Lung (tissue), 12 donors: ENCODE data around the gene GUCY2D. TPM values are rescaled to one million over a fixed set of nuclear protein-coding genes. Genes with fewer than 3 reads are reported as not detected.

Experiments
- ATAC-seq: fragments of 200-7000 bp; cut with Tn5 transposase; one replicate; pipeline ENCODE4 v1.9.1; 2020; ENCODE audit warnings: moderate number of reproducible peaks; ENCODE audit not compliant: insufficient read depth, low FRiP score
- DNase-seq, 3 donors: peaks; one replicate each; pipeline ENCODE4 v3.0.0-alpha.2; 2013 to 2017
- H3K27ac ChIP-seq, 2 donors: one replicate each; pipeline ENCODE4 v1.5.1; 2013; ENCODE audit warnings: mild to moderate bottlenecking in 2 of 2, moderate library complexity in 2 of 2, control low read depth in 1 of 2, inconsistent platforms in 1 of 2, low read depth in 1 of 2, low read length in 1 of 2
- H3K27me3 ChIP-seq, 3 donors: one replicate each; pipeline ENCODE4 v1.5.1; 2013; ENCODE audit warnings: low read length in 2 of 3; ENCODE audit not compliant: control insufficient read depth in 3 of 3, insufficient read depth in 3 of 3
- H3K36me3 ChIP-seq, 4 donors: one replicate each; pipeline ENCODE4 v1.5.1; 2013; ENCODE audit warnings: low read length in 4 of 4, mild to moderate bottlenecking in 1 of 4, moderate library complexity in 1 of 4; ENCODE audit not compliant: control insufficient read depth in 4 of 4, insufficient read depth in 4 of 4
- H3K4me1 ChIP-seq, 5 donors: one replicate each; pipeline ENCODE4 v1.5.1; 2013; ENCODE audit warnings: low read length in 5 of 5, mild to moderate bottlenecking in 2 of 5, moderate library complexity in 1 of 5; ENCODE audit not compliant: control insufficient read depth in 5 of 5, insufficient read depth in 5 of 5
- H3K4me3 ChIP-seq: one replicate; pipeline ENCODE4 v1.5.1; 2013; ENCODE audit warnings: mild to moderate bottlenecking, control low read depth, moderate library complexity
- H3K9ac ChIP-seq, 2 donors: one replicate each; pipeline ENCODE4 v1.5.1; 2013; ENCODE audit warnings: low read length in 2 of 2, control low read depth in 1 of 2; ENCODE audit not compliant: insufficient read depth in 1 of 2
- H3K9me3 ChIP-seq, 4 donors: one replicate each; pipeline ENCODE4 v1.5.1; 2013; ENCODE audit warnings: low read length in 3 of 4, mild to moderate bottlenecking in 1 of 4, moderate library complexity in 1 of 4; ENCODE audit not compliant: control insufficient read depth in 4 of 4, insufficient read depth in 3 of 4
- WGBS, 2 donors: extraction: QIAGEN DNeasy Blood & Tissue Kit; methylation state at CpG; one replicate each; pipeline ENCODE4 v1.1.7; 2013; 5-methylcytosine and 5-hydroxymethylcytosine counted together
- polyA plus RNA-seq, 2 donors: library from polyadenylated mRNA; stranded (reverse); fragments of 200-250 nt; gene quantifications; one replicate each; pipeline ENCODE4 v1.2.1, GENCODE V29; 2013
- total RNA-seq, 2 donors: library from RNA; depleted of rRNA in 1 of 2; stranded (reverse); fragments of >200 nt in 1 of 2; gene quantifications; one replicate each; pipeline ENCODE4 v1.2.1, GENCODE V29; 2014 to 2021
- TF ChIP-seq, protein P1 (sequence below): IDR thresholded peaks from 2 replicates; pipeline ENCODE4 v1.5.1; 2012; ENCODE audit warnings: mild to moderate bottlenecking; ENCODE audit errors: control extremely low read depth, extremely low read depth
- donor health status: control.
- donor health status: control.
- donor health status: Bipolar disorder and iron deficiency.
- donor health status: healthy.
- donor health status: DM: yes; HTN: yes; CAD: no.

The GUCY2D gene
- total and polyA plus RNA-seq, 4 donors: 0.20 to 1.8 (median 0.39) TPM

GRCh38 chr17:8019166-8019565 is 16.8 kb downstream of the GUCY2D start:
- no peak overlapping the region for H3K9ac ChIP-seq
- H3K4me1 ChIP-seq: peaks cover 0 to 12% (median 3%) of the 10 kb centered on the region in 5 donors
- peak overlapping the region in 1 of 2 donors; percentile 15 for H3K27ac ChIP-seq
- no peak for ATAC-seq
- peaks cover 0 to 3% (median 0%) of the 10 kb centered on the region in 4 donors for H3K9me3 ChIP-seq
- no peak for DNase-seq
- H3K36me3 ChIP-seq: no peaks in the 10 kb centered on the region
- WGBS, 2 donors: 48 to 50% methylated on average over 5 of the region's 5 CpGs
- H3K4me3 ChIP-seq: no peak overlapping the region
- peaks cover 0 to 23% (median 6%) of the 10 kb centered on the region in 3 donors for H3K27me3 ChIP-seq
- TF ChIP-seq, protein P1, sequence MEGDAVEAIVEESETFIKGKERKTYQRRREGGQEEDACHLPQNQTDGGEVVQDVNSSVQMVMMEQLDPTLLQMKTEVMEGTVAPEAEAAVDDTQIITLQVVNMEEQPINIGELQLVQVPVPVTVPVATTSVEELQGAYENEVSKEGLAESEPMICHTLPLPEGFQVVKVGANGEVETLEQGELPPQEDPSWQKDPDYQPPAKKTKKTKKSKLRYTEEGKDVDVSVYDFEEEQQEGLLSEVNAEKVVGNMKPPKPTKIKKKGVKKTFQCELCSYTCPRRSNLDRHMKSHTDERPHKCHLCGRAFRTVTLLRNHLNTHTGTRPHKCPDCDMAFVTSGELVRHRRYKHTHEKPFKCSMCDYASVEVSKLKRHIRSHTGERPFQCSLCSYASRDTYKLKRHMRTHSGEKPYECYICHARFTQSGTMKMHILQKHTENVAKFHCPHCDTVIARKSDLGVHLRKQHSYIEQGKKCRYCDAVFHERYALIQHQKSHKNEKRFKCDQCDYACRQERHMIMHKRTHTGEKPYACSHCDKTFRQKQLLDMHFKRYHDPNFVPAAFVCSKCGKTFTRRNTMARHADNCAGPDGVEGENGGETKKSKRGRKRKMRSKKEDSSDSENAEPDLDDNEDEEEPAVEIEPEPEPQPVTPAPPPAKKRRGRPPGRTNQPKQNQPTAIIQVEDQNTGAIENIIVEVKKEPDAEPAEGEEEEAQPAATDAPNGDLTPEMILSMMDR: no peak

DNA sequence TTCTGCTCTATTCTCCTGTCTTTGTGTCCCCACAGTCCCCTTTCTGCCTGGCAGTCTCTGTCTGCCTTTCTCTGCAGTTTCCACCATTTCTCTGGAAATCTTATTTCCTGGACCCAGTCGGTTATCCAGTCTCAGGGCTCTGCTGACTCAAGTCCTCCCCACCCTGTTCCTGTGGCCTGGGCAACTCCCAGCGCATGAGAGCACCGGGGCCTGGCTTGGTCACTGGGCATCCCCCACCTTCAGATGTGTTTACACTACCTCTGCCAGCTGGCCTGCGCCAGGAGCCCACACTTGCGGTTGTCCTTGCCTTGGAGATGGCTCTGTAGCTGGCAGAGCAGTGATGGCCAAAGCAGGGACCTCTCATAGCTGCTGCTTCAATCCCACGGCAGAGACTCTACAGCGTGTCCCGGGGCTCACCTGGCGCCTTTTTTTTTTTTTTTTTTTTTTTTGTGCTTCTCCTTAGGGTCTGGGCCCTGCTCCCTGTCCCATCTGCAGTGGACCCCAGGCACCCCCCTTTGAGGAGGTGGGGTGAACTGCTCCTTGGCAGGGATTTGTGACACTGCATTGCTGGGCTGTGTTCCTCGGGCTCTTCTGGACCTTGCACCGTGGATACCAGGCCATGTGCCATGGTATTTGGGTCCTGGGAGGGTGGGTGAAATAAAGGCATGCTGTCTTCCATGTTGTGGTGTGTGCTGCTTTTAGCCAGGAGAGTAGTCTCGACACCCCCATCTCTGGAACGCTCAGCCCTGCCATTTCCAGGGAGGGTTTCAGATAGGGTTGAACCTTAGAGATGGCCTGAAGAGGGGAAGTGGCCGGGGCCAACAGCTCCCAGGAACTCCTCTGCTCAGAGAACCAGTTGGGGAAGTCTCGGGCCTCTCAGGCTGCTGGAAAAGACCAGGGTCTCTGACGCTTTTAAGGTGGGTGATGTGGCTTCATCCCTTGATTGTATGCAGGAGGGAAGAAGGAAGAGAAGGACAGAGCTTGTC is 17.5 kb downstream of the GUCY2D start:
- H3K9me3 ChIP-seq: peaks cover 0 to 3% (median 0%) of the 10 kb centered on the region in 4 donors
- 69 to 75% methylated on average over 16 of the region's 16 CpGs for WGBS, 2 donors
- no peak overlapping the region for H3K9ac ChIP-seq
- H3K27ac ChIP-seq: peak overlapping the region in 1 of 2 donors; percentile 15
- no peak for ATAC-seq
- H3K4me1 ChIP-seq: peaks cover 0 to 13% (median 3%) of the 10 kb centered on the region in 5 donors
- DNase-seq: no peak
- no peaks in the 10 kb centered on the region for H3K36me3 ChIP-seq
- H3K27me3 ChIP-seq: peaks cover 0 to 18% (median 5%) of the 10 kb centered on the region in 3 donors
- TF ChIP-seq, protein P1: no peak
- no peak overlapping the region for H3K4me3 ChIP-seq

GRCh38 chr17:8020776-8021564 is 18.6 kb downstream of the GUCY2D start:
- ATAC-seq (no peak), DNase-seq (peak in 1 of 3 donors; percentile 7)
- Histone ChIP-seq H3K9me3 (peaks cover 0 to 3% (median 0%) of the 10 kb centered on the region in 4 donors), H3K4me1 (peaks cover 0 to 10% (median 3%) of the 10 kb centered on the region in 5 donors), H3K9ac (no peak overlapping the region), H3K4me3 (no peak overlapping the region), H3K36me3 (no peaks in the 10 kb centered on the region), H3K27ac (no peak overlapping the region), H3K27me3 (peaks cover 0 to 9% (median 1%) of the 10 kb centered on the region in 3 donors)
- TF ChIP-seq, protein P1: no peak
- WGBS, 2 donors: 84 to 92% methylated on average over 9 of the region's 9 CpGs
